K562 (cell line): ENCODE data around the gene MYH9. TPM values are rescaled to one million over a fixed set of nuclear protein-coding genes. Genes with fewer than 3 reads are reported as not detected.
"Not testable (repeated sequence)": the region's sequence is repeated elsewhere in the genome, so short reads cannot be mapped to it uniquely, and the experiment has no call there.

Source experiments
- ATAC-seq: fragments of 200-7000 bp; cut with Tn5 transposase; 3 replicates; pipeline ENCODE4 v1.9.1; 2020; ENCODE audit warnings: moderate library complexity
- BruUV-seq: library from RNA; stranded (reverse); fragments of 400-500 nt; replicated peaks from 2 replicates; lab custom pipeline; 2021; lab: Mats Ljungman, UMichigan
- CTCF ChIA-PET: fragments of 300-600 bp; formaldehyde crosslinking; extraction: SDS; loops from one replicate; lab custom pipeline; 2021; ENCODE audit warnings: low intra/inter-chr PET ratio; lab: Yijun Ruan, JAX
- POLR2A ChIA-PET: fragments of 300-600, 350-650 bp; sonication (Branson Sonifier 250); formaldehyde crosslinking; extraction: SDS; loops from one replicate; lab custom pipeline; 2021; ENCODE audit warnings: antibody characterized with exemption, inconsistent platforms; lab: Yijun Ruan, JAX
- DNase-seq, 4 experiments: peaks; one replicate each; pipeline versions ENCODE4 v3.0.0 to v3.0.0-alpha.2; 2011 to 2018; ENCODE audit warnings: low spot score in 3 of 4, mixed read lengths in 3 of 4; ENCODE audit errors: extremely low read depth in 1 of 4
- FAIRE-seq: peaks from 2 replicates; lab custom pipeline; 2011; peaks lifted over from hg19 to GRCh38; lab: Jason Lieb, UNC
- H2AFZ ChIP-seq: 2 replicates; pipeline ENCODE4 v1.6.0; 2011; ENCODE audit warnings: low read depth, low read length, control low read depth, inconsistent platforms
- H3K27ac ChIP-seq: fragments of 200-600 bp; 3 replicates; pipeline ENCODE4 v1.8.0; 2011; ENCODE audit warnings: low read depth, mild to moderate bottlenecking, control low read depth, inconsistent platforms, low read length, moderate library complexity, mixed read lengths; ENCODE audit errors: extremely low read depth
- H3K27me3 ChIP-seq, 2 experiments: fragments of 300-600 bp in 1 of 2; 2 replicates in 1 of 2; 3 replicates in 1 of 2; pipeline versions ENCODE4 v1.6.0 to v1.8.0; 2011; ENCODE audit warnings: inconsistent platforms in 2 of 2, low read length in 2 of 2, mild to moderate bottlenecking in 1 of 2, mixed read lengths in 1 of 2, moderate library complexity in 1 of 2; ENCODE audit not compliant: control insufficient read depth in 2 of 2, insufficient read depth in 2 of 2
- H3K36me3 ChIP-seq: fragments of 300-600 bp; 3 replicates; pipeline ENCODE4 v1.8.0; 2011; ENCODE audit warnings: mild to moderate bottlenecking, low read length, inconsistent platforms; ENCODE audit not compliant: control insufficient read depth, insufficient read depth
- H3K4me1 ChIP-seq, 2 experiments: fragments of 200-600 bp in 1 of 2; replicated peaks in 1 of 2; 2 replicates in 1 of 2; 3 replicates in 1 of 2; pipeline versions ENCODE4 v1.5.1 to v1.8.0; 2011; ENCODE audit warnings: inconsistent platforms in 2 of 2, low read length in 2 of 2, mild to moderate bottlenecking in 1 of 2, mixed read lengths in 1 of 2, moderate library complexity in 1 of 2; ENCODE audit not compliant: control insufficient read depth in 2 of 2, insufficient read depth in 2 of 2
- H3K4me2 ChIP-seq: 2 replicates; pipeline ENCODE4 v1.6.1; 2011; ENCODE audit warnings: low read length, control low read depth, inconsistent platforms, mixed read lengths; ENCODE audit not compliant: insufficient read depth
- H3K4me3 ChIP-seq: fragments of 200-600 bp; sonication (generic), shearing (Covaris generic); 2 replicates; pipeline ENCODE4 v1.5.1; 2016; ENCODE audit warnings: control low read depth, inconsistent platforms
- H3K79me2 ChIP-seq: fragments of 200-600 bp; 3 replicates; pipeline ENCODE4 v1.8.0; 2011; ENCODE audit warnings: low read length, inconsistent platforms; ENCODE audit not compliant: control insufficient read depth, insufficient read depth
- H3K9ac ChIP-seq, 2 experiments: 2 replicates each; pipeline versions ENCODE4 v1.6.0 to v1.6.1; 2011; ENCODE audit warnings: low read depth in 2 of 2, low read length in 2 of 2, control low read depth in 1 of 2, inconsistent platforms in 1 of 2, mild to moderate bottlenecking in 1 of 2, mixed read lengths in 1 of 2; ENCODE audit not compliant: insufficient read depth in 1 of 2
- H3K9me1 ChIP-seq: one replicate; pipeline ENCODE4 v1.6.0; 2011; ENCODE audit warnings: inconsistent platforms, mild to moderate bottlenecking, low read length, moderate library complexity; ENCODE audit not compliant: control insufficient read depth, insufficient read depth
- H3K9me3 ChIP-seq: replicated peaks from 2 replicates; pipeline ENCODE4 v1.5.1; 2011; ENCODE audit warnings: low read depth, low read length, inconsistent platforms; ENCODE audit not compliant: control insufficient read depth, insufficient read depth
- H4K20me1 ChIP-seq: replicated peaks from 2 replicates; pipeline ENCODE4 v1.6.1; 2011; ENCODE audit warnings: low read length, inconsistent platforms, mixed read lengths; ENCODE audit not compliant: control insufficient read depth, insufficient read depth
- EP400 ChIP-seq: fragments of 450-650 bp; IDR thresholded peaks from 2 replicates; pipeline ENCODE4 v1.6.1; 2017; ENCODE audit warnings: antibody characterized with exemption, mild to moderate bottlenecking, moderate library complexity
- KDM5B ChIP-seq: fragments of 200-600 bp; sonication (generic); IDR thresholded peaks from 2 replicates; pipeline ENCODE4 v1.6.1; 2012; ENCODE audit warnings: low read depth, mild to moderate bottlenecking, moderate library complexity, low read length, control low read depth, inconsistent platforms; ENCODE audit not compliant: insufficient replicate concordance
- MYC ChIP-seq, 2 experiments: fragments of 250-450 bp in 1 of 2; sonication (Bioruptor Pico) in 1 of 2; IDR thresholded peaks; 2 replicates each; pipeline versions ENCODE4 v1.5.1 to v1.6.1; 2012 to 2021; ENCODE audit warnings: low read depth in 2 of 2, borderline replicate concordance in 1 of 2, improper control_type of control experiment in 1 of 2, low read length in 1 of 2, mild to moderate bottlenecking in 1 of 2, moderate library complexity in 1 of 2
- NR4A1 ChIP-seq, 2 experiments: fragments of 250-450 bp in 1 of 2; fragments of 450-650 bp in 1 of 2; sonication (Bioruptor Pico) in 1 of 2; IDR thresholded peaks; 2 replicates each; pipeline versions ENCODE4 v1.4.0 to v1.6.1; 2016 to 2020; ENCODE audit warnings: mild to moderate bottlenecking in 2 of 2, missing compliant biosample characterization in 1 of 2, missing genetic modification characterization in 1 of 2, moderate library complexity in 1 of 2
- PCBP1 ChIP-seq: fragments of 200-400 bp; formaldehyde crosslinking; IDR thresholded peaks from 2 replicates; pipeline ENCODE4 v1.6.1; 2018; ENCODE audit warnings: mild to moderate bottlenecking, low read depth, low read length; ENCODE audit not compliant: poor library complexity, severe bottlenecking
- PHF8 ChIP-seq: fragments of 200-600 bp; sonication (generic); IDR thresholded peaks from 2 replicates; pipeline ENCODE4 v1.6.1; 2012; ENCODE audit warnings: mixed run types, mild to moderate bottlenecking, inconsistent platforms, low read length, moderate library complexity, borderline replicate concordance
- POLR2A ChIP-seq: fragments of 450-650 bp; conservative IDR thresholded peaks from 2 replicates; pipeline ENCODE4 v1.6.1; 2016
- RBFOX2 ChIP-seq: fragments of 200-400 bp; formaldehyde crosslinking; IDR thresholded peaks from 2 replicates; pipeline ENCODE4 v1.6.1; 2017; ENCODE audit warnings: low read depth, mild to moderate bottlenecking, low read length, moderate library complexity
- SIN3A ChIP-seq, 2 experiments: fragments of 150-350 bp in 1 of 2; IDR thresholded peaks; 2 replicates each; pipeline ENCODE4 v1.6.1; 2011 to 2016; ENCODE audit warnings: borderline replicate concordance in 2 of 2, low read depth in 2 of 2, low read length in 2 of 2, mild to moderate bottlenecking in 2 of 2, moderate library complexity in 2 of 2; ENCODE audit not compliant: control insufficient read depth in 1 of 2
- SUPT5H ChIP-seq: fragments of 450-650 bp; IDR thresholded peaks from 2 replicates; pipeline ENCODE4 v1.6.1; 2016
- ZBTB17 ChIP-seq: fragments of 450-650 bp; formaldehyde crosslinking; IDR thresholded peaks from 2 replicates; pipeline ENCODE4 v1.4.0; 2020; ENCODE audit warnings: mild to moderate bottlenecking
- WGBS: fragments of 100-300 bp; shearing (Covaris generic); methylation state at CpG from one replicate; pipeline ENCODE4 v1.1.6; 2016; ENCODE audit warnings: low coverage, mixed read lengths; ENCODE audit not compliant: insufficient coverage; ENCODE audit errors: missing lambda C conversion rate; 5-methylcytosine and 5-hydroxymethylcytosine counted together
- in situ Hi-C: fragments of 300-500 bp; cut with MboI; formaldehyde crosslinking; loops from 4 replicates; pipeline ENCODE4 v1.15.0; 2018; ENCODE audit warnings: inconsistent platforms, mixed read lengths
- intact Hi-C: fragments of 100-400 bp; cut with micrococcal nuclease; formaldehyde crosslinking; loops from 2 replicates; pipeline ENCODE4 v1.14.2; 2022
- polyA plus RNA-seq, 8 experiments: library from polyadenylated mRNA; depleted of rRNA in 4 of 8; stranded (reverse) in 5 of 8; unstranded in 3 of 8; fragments of >200 nt; fragmentation: Nextera tagmentation in 2 of 8; fragmentation: Illumina TruSeq in 1 of 8; extraction: Ambion mirVana in 2 of 8; extraction: Trizol in 1 of 8; gene quantifications; 2 replicates each; pipeline versions ENCODE4 v1.2.1 to v1.2.3, GENCODE V29; 2011 to 2014; ENCODE audit warnings: inconsistent platforms in 1 of 8, missing spikeins in 1 of 8
- total RNA-seq, 7 experiments: library from RNA; depleted of rRNA in 6 of 7; stranded (reverse); fragments of >200 nt in 6 of 7; fragmentation: Illumina TruSeq in 2 of 7; extraction: Trizol in 2 of 7; gene quantifications; 2 replicates each; pipeline versions ENCODE4 v1.2.1 to v1.2.3, GENCODE V29; 2011 to 2021; ENCODE audit warnings: low replicate concordance in 1 of 7
- TF ChIP-seq, protein P1 (sequence below): conservative IDR thresholded peaks from 2 replicates; pipeline ENCODE4 v1.6.1; 2011; ENCODE audit warnings: low read depth, mild to moderate bottlenecking, low read length; ENCODE audit not compliant: control insufficient read depth

MYH9 gene
- total and polyA plus RNA-seq, 9 of the 15 experiments (the other 6 are each of a cell fraction or from before 2014, with no cell fraction given): 0.71 to 111 (median 24.6) TPM

DNA sequence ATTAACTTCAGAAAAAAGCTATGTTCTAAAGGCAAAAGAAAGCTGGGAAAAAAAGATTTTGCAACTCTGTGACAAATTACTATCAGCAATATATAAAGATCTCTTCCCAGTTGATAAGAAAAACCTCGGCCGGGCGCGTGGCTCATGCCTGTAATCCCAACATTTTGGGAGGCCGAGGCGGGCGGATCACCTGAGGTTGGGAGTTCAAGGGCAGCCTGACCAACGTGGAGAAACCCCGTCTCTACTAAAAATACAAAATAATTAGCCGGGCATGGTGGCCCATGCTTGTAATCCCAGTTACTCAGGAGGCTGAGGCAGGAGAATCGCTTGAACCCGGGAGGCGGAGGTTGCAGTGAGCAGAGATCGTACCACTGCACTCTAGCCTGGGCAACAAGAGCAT lies 1.4 kb upstream of the MYH9 start:
- H3K27me3 ChIP-seq, H3K9me1 ChIP-seq, H3K27ac ChIP-seq, H3K9me3 ChIP-seq, CTCF ChIA-PET, in situ Hi-C loops, ATAC-seq, DNase-seq, FAIRE-seq, BruUV-seq: not testable (repeated sequence)
- H3K36me3 ChIP-seq: peaks cover 13% of the 10 kb centered on the region; the same call in 2 of the 3 replicates
- H3K9ac ChIP-seq: peak overlapping the region in 1 of 2 experiments; percentile 71; a peak in 2 of 4 replicates
- H3K4me1 ChIP-seq: peaks cover 18 to 26% of the 10 kb centered on the region in 2 experiments; a peak in 4 of 5 replicates
- H3K4me2 ChIP-seq: peak overlapping the region; percentile 86
- H2AFZ ChIP-seq: peak overlapping the region; percentile 81; the same call in 1 of the 2 replicates
- peak overlapping the region; percentile 76; the same call in 1 of the 2 replicates for H3K4me3 ChIP-seq
- POLR2A ChIA-PET: interaction anchor here (0.6 to 1.3 kb wide), 2 partner anchors 15 to 1153 kb away, joined by 4 read pairs; no protein-coding TSS in a partner anchor
- 53% methylated on average over 9 of the region's 14 CpGs for WGBS
- intact Hi-C loops: loop anchor here (5.0 to 10.0 kb wide), 2 partner anchors 33 to 66 kb away; no protein-coding TSS in a partner anchor
- peaks cover 38% of the 10 kb centered on the region for H3K79me2 ChIP-seq
- peaks cover 13% of the 10 kb centered on the region; the same call in 1 of the 2 replicates for H4K20me1 ChIP-seq

DNA sequence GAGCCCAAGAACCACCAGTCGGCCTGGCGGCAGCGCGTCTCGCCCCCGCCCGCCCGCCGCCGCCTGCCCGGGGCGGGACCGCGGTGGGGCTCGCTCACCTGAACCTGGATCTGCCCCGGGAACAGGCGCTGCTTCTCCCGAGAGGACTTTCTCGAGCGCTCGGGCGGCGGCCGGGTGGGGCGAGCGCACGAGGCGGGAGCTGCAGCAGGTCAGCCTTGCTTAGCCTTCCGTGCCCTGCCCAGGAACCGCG lies 133 bp downstream of the MYH9 start:
- Histone ChIP-seq H3K9me3 (no peaks in the 10 kb centered on the region), H3K27me3 (no peaks in the 10 kb centered on the region), H2AFZ (no peak overlapping the region; the same call in 1 of the 2 replicates), H3K4me2 (peak overlapping the region; percentile 73; the same call in 1 of the 2 replicates), H4K20me1 (peaks cover 20% of the 10 kb centered on the region; the same call in 1 of the 2 replicates), H3K27ac (peak overlapping the region; percentile 87), H3K36me3 (peaks cover 17% of the 10 kb centered on the region; the same call in 2 of the 3 replicates), H3K4me1 (peaks cover 22 to 24% of the 10 kb centered on the region in 2 experiments; a peak in 4 of 5 replicates), H3K79me2 (peaks cover 49% of the 10 kb centered on the region), H3K9me1 (no peaks in the 10 kb centered on the region), H3K4me3 (peak overlapping the region; percentile 76), H3K9ac (peak overlapping the region; percentile 76 to 91)
- intact Hi-C loops: loop anchor here (5.0 to 10.0 kb wide), 2 partner anchors 35 to 67 kb away; no protein-coding TSS in a partner anchor
- DNase-seq: no peak
- ATAC-seq: peak; percentile 26
- no TSS peak for BruUV-seq
- POLR2A ChIA-PET: interaction anchor here (0.6 to 1.8 kb wide), 12 partner anchors 9 to 1465 kb away, joined by 3 to 6 read pairs (median 4); no protein-coding TSS in a partner anchor
- no peak for FAIRE-seq
- 0% methylated on average over 5 of the region's 31 CpGs for WGBS
- CTCF ChIA-PET: no interaction called here
- in situ Hi-C loops: no loop called here
- TF ChIP-seq RBFOX2 (peak; percentile 91), PHF8 (peak; percentile 62; the same call in 1 of the 2 replicates), SUPT5H (peak; percentile 72), MYC (IDR thresholded peaks at IDR 0.05; ENCODE audit: low read depth, low read length) (peak; percentile 67), MYC (CRISPR knock-in tag; IDR thresholded peaks at IDR 0.05; ENCODE audit: borderline replicate concordance, low read depth) (no peak), EP400 (no peak), KDM5B (peak; percentile 78), PCBP1 (peak; percentile 14), SIN3A (IDR thresholded peaks at IDR 0.05; ENCODE audit: borderline replicate concordance in 2 of 2, control insufficient read depth in 1 of 2, low read depth in 2 of 2, low read length in 2 of 2) (peak in 1 of 2 experiments; percentile 29; a peak in 1 of 4 replicates), ZBTB17 (CRISPR knock-in tag) (peak; percentile 20; the same call in 1 of the 2 replicates), POLR2A (peak; percentile 83), NR4A1 (CRISPR knock-in tag; IDR thresholded peaks at IDR 0.05) (no peak), NR4A1 (tag; IDR thresholded peaks at IDR 0.05) (no peak)
- TF ChIP-seq, protein P1, sequence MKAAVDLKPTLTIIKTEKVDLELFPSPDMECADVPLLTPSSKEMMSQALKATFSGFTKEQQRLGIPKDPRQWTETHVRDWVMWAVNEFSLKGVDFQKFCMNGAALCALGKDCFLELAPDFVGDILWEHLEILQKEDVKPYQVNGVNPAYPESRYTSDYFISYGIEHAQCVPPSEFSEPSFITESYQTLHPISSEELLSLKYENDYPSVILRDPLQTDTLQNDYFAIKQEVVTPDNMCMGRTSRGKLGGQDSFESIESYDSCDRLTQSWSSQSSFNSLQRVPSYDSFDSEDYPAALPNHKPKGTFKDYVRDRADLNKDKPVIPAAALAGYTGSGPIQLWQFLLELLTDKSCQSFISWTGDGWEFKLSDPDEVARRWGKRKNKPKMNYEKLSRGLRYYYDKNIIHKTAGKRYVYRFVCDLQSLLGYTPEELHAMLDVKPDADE: peak; percentile 39; the same call in 1 of the 2 replicates
